Gastrocnemius medialis (tissue), 4 donors: Measurements from ENCODE around the gene TTPAL. TPM values are rescaled to one million over a fixed set of nuclear protein-coding genes. Genes with fewer than 3 reads are reported as not detected.

Experiments used
- ATAC-seq, 2 donors: fragments of 150-250 bp; one replicate each; pipeline ENCODE4 v1.9.1; 2016
- DNase-seq, 2 donors: peaks; one replicate each; pipeline ENCODE4 v3.0.0-alpha.2; 2019
- H3K27ac ChIP-seq, 4 donors: fragments of 200-600 bp; sonication (generic); 1 replicate in 1 of 4; 2 replicates in 3 of 4; pipeline ENCODE4 v1.5.1; 2016 to 2018; ENCODE audit warnings: mild to moderate bottlenecking in 2 of 4, moderate library complexity in 1 of 4
- H3K27me3 ChIP-seq, 3 donors: fragments of 200-600 bp; sonication (generic) in 2 of 3; 1 replicate in 1 of 3; 2 replicates in 2 of 3; pipeline versions ENCODE4 v1.5.1 to v1.6.0; 2016 to 2019; ENCODE audit warnings: mild to moderate bottlenecking in 1 of 3, moderate library complexity in 1 of 3
- H3K36me3 ChIP-seq, 2 donors: fragments of 200-600 bp; sonication (generic) in 1 of 2; one replicate each; pipeline ENCODE4 v1.5.1; 2017 to 2018
- H3K4me1 ChIP-seq, 2 donors: fragments of 200-600 bp; sonication (generic) in 1 of 2; one replicate each; pipeline ENCODE4 v1.5.1; 2016 to 2017; ENCODE audit warnings: mild to moderate bottlenecking in 2 of 2
- H3K4me3 ChIP-seq, 4 donors: fragments of 200-600 bp; sonication (generic) in 3 of 4; 1 replicate in 1 of 4; 2 replicates in 3 of 4; pipeline ENCODE4 v1.5.1; 2016 to 2019; ENCODE audit warnings: mild to moderate bottlenecking in 2 of 4
- H3K9me3 ChIP-seq, 3 donors: fragments of 200-600 bp; sonication (generic) in 2 of 3; 1 replicate in 1 of 3; 2 replicates in 2 of 3; pipeline ENCODE4 v1.5.1; 2016 to 2019
- CTCF ChIP-seq, 5 experiments: fragments of 450-650 bp in 3 of 5; fragments of 200-600 bp in 2 of 5; sonication (generic) in 2 of 5; IDR thresholded peaks in 4 of 5; conservative IDR thresholded peaks in 1 of 5; 1 replicate in 4 of 5; 2 replicates in 1 of 5; pipeline ENCODE4 v1.5.1; 2016 to 2019; ENCODE audit warnings: antibody characterized with exemption in 5 of 5, mild to moderate bottlenecking in 3 of 5, moderate library complexity in 3 of 5
- POLR2A ChIP-seq, 2 donors: fragments of 450-650 bp; IDR thresholded peaks; one replicate each; pipeline ENCODE4 v1.6.1; 2017; ENCODE audit warnings: antibody characterized with exemption in 2 of 2, mild to moderate bottlenecking in 2 of 2, moderate library complexity in 2 of 2
- in situ Hi-C, 4 donors: fragments of 200-750 bp; cut with MboI; loops; one replicate each; pipeline versions ENCODE4 v1.15.0 to v1.8.0; 2017; ENCODE audit warnings: low sequenced_read_pairs in 4 of 4
- intact Hi-C: fragments of 100-400 bp; cut with DNase I; formaldehyde crosslinking; loops from one replicate; pipeline ENCODE4 v1.15.1; 2023; ENCODE audit warnings: low total_unique reads
- total RNA-seq, 4 donors: library from RNA; depleted of rRNA; stranded (reverse); fragments of >200 nt; gene quantifications; one replicate each; pipeline versions ENCODE4 v1.1.0 to v1.2.3, GENCODE V29; 2016

TTPAL gene
- total RNA-seq, 4 donors from 2014 or later: 3.5 to 5.0 (median 4.7) TPM

- intact Hi-C loops: no loop called here
- H3K4me3 ChIP-seq: no peak overlapping the region
- peaks cover 0 to 10% (median 0%) of the 10 kb centered on the region in 3 donors for H3K27me3 ChIP-seq
- H3K4me1 ChIP-seq: no peaks in the 10 kb centered on the region
- no peaks in the 10 kb centered on the region for H3K36me3 ChIP-seq
- H3K9me3 ChIP-seq: no peaks in the 10 kb centered on the region
- in situ Hi-C loops: no loop called here
- no peak overlapping the region for H3K27ac ChIP-seq
- no peak for TF ChIP-seq CTCF (IDR thresholded peaks at IDR 0.05 in 4 of 5, conservative IDR thresholded peaks at IDR 0.05 in 1 of 5)
- TF ChIP-seq POLR2A (IDR thresholded peaks at IDR 0.05): no peak
- DNase-seq (no peak), ATAC-seq (no peak)
Observed at GRCh38 chr20:44428174-44429016, 47.3 kb upstream of the TTPAL start.

GRCh38 chr20:44429017-44429339, 46.7 kb upstream of the TTPAL start:
- no peaks in the 10 kb centered on the region for H3K9me3 ChIP-seq
- DNase-seq (no peak), ATAC-seq (no peak)
- peaks cover 0 to 7% (median 0%) of the 10 kb centered on the region in 3 donors for H3K27me3 ChIP-seq
- intact Hi-C loops (no loop called here), in situ Hi-C loops (no loop called here)
- no peak overlapping the region for H3K27ac ChIP-seq
- no peaks in the 10 kb centered on the region for H3K4me1 ChIP-seq
- H3K36me3 ChIP-seq: no peaks in the 10 kb centered on the region
- no peak overlapping the region for H3K4me3 ChIP-seq
- no peak for TF ChIP-seq POLR2A (IDR thresholded peaks at IDR 0.05)
- TF ChIP-seq CTCF (IDR thresholded peaks at IDR 0.05 in 4 of 5, conservative IDR thresholded peaks at IDR 0.05 in 1 of 5): no peak

- no peak overlapping the region for H3K4me3 ChIP-seq
- no peak overlapping the region for H3K27ac ChIP-seq
- ATAC-seq (no peak), DNase-seq (no peak)
- intact Hi-C loops: no loop called here
- in situ Hi-C loops: no loop called here
- H3K27me3 ChIP-seq: peaks cover 0 to 7% (median 0%) of the 10 kb centered on the region in 3 donors
- no peaks in the 10 kb centered on the region for H3K9me3 ChIP-seq
- no peaks in the 10 kb centered on the region for H3K36me3 ChIP-seq
- TF ChIP-seq POLR2A (IDR thresholded peaks at IDR 0.05) (no peak), CTCF (IDR thresholded peaks at IDR 0.05 in 4 of 5, conservative IDR thresholded peaks at IDR 0.05 in 1 of 5) (no peak)
- H3K4me1 ChIP-seq: no peaks in the 10 kb centered on the region
Observed at GRCh38 chr20:44429419-44430269, 46.0 kb upstream of the TTPAL start.

- no peak for TF ChIP-seq POLR2A (IDR thresholded peaks at IDR 0.05)
- TF ChIP-seq CTCF (IDR thresholded peaks at IDR 0.05 in 4 of 5, conservative IDR thresholded peaks at IDR 0.05 in 1 of 5): no peak
Observed at GRCh38 chr20:44430270-44431065, 45.2 kb upstream of the TTPAL start.

More at GRCh38 chr20:44430270-44431065, 45.2 kb upstream of the TTPAL start:
- DNase-seq: no peak
- intact Hi-C loops (no loop called here), in situ Hi-C loops (no loop called here)
- no peaks in the 10 kb centered on the region for H3K4me1 ChIP-seq
- no peaks in the 10 kb centered on the region for H3K9me3 ChIP-seq
- no peaks in the 10 kb centered on the region for H3K36me3 ChIP-seq
- ATAC-seq: no peak
- H3K27me3 ChIP-seq: peaks cover 0 to 7% (median 0%) of the 10 kb centered on the region in 3 donors
- H3K4me3 ChIP-seq: no peak overlapping the region
- no peak overlapping the region for H3K27ac ChIP-seq
